ENCODE results near the gene LRRC66. TPM values are rescaled to one million over a fixed set of nuclear protein-coding genes. Genes with fewer than 3 reads are reported as not detected.

LRRC66 gene
- total RNA-seq, 4 donors from 2014 or later = 0.15 to 0.40 (median 0.38) TPM; not detected in 1

DNA sequence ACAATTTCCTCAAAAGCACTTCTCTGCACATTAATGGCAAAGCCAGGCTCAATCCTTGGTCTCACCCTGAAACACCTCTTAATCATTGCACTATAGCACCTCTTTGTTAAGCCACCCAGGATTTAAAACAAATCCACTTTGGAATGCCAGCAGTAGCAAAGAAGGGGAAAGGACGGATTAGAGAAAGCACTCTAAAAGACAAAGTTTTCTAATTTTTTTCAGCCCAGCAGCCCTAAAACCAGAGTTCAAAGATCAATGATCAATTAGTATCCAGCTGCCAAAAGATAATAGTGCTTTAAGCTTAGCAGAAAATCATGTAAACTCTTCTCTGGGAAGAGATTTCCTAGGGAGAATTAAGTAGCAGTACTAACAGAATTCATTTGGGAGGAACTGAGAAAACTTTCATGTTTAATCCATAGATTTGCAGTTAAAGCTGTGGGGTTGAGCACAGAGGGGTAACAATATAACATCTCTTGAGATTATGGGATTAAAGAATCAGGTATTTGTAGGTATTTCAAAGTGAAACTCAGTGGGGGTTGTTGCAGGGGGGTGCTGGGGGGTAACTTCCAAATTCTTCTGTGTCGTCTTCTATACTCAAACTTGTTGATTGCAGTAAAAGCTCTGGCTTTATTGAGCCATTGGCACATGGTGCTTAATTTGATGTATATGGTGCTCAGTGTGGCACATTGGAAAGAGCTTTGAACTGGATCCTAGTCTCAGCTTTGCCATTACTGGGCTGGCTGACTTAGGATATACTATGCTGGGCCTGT is 61.8 kb downstream of the LRRC66 start:
- 63 to 67% methylated on average over 2 of the region's 2 CpGs for WGBS, 2 donors
- H3K36me3 ChIP-seq = no peaks in the 10 kb centered on the region
- intact Hi-C loops (cut with DNase I) = no loop called here

More for the DNA sequence above, 61.8 kb downstream of the LRRC66 start:
- no peak overlapping the region for H3K4me3 ChIP-seq (replicated peaks in 1 of 3)
- TF ChIP-seq, protein P1, sequence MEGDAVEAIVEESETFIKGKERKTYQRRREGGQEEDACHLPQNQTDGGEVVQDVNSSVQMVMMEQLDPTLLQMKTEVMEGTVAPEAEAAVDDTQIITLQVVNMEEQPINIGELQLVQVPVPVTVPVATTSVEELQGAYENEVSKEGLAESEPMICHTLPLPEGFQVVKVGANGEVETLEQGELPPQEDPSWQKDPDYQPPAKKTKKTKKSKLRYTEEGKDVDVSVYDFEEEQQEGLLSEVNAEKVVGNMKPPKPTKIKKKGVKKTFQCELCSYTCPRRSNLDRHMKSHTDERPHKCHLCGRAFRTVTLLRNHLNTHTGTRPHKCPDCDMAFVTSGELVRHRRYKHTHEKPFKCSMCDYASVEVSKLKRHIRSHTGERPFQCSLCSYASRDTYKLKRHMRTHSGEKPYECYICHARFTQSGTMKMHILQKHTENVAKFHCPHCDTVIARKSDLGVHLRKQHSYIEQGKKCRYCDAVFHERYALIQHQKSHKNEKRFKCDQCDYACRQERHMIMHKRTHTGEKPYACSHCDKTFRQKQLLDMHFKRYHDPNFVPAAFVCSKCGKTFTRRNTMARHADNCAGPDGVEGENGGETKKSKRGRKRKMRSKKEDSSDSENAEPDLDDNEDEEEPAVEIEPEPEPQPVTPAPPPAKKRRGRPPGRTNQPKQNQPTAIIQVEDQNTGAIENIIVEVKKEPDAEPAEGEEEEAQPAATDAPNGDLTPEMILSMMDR (IDR thresholded peaks at IDR 0.05) = no peak
- no peak for TF ChIP-seq POLR2A (IDR thresholded peaks at IDR 0.05)
- no peak for DNase-seq
- H3K4me1 ChIP-seq = no peaks in the 10 kb centered on the region
- no peaks in the 10 kb centered on the region for H3K27me3 ChIP-seq
- no peaks in the 10 kb centered on the region for H3K9me3 ChIP-seq
- no peak overlapping the region for H3K27ac ChIP-seq

Small RNA genes within 50 kb of the gene (small RNA-seq; reads per million reads assigned to genes)
- gene AC104784.1 = not detected

Other genes starting within 250 kb of the LRRC66 start
- 10 to 100 TPM; 44.6 to 81.4 (median 51.7) TPM for gene DCUN1D4, start 177.2 kb downstream of the LRRC66 start, total RNA-seq
- gene SGCB, start 17.9 kb upstream of the LRRC66 start, total RNA-seq = 10 to 100 TPM; 13.2 to 16.8 (median 14.3) TPM
- gene SPATA18, start 30.9 kb upstream of the LRRC66 start, total RNA-seq = 1 to 10 TPM; 1.4 to 9.2 (median 2.0) TPM

Measured in thyroid gland (tissue), 4 donors.